Heart right ventricle (tissue), 16 donors: ENCODE data around the gene LDB2. TPM values are rescaled to one million over a fixed set of nuclear protein-coding genes. Genes with fewer than 3 reads are reported as not detected.

Experiments
- ATAC-seq, 8 donors: fragments of 200-7000 bp; cut with Tn5 transposase; one replicate each; pipeline ENCODE4 v1.9.1; 2020; ENCODE audit warnings: mild to moderate bottlenecking in 8 of 8, moderate library complexity in 8 of 8, moderate number of reproducible peaks in 1 of 8
- DNase-seq, 2 donors: peaks; one replicate each; pipeline ENCODE4 v3.0.0-alpha.2; 2020
- H3K27ac ChIP-seq, 10 donors: fragments of 200-600 bp; sonication (generic) in 2 of 10; one replicate each; pipeline versions ENCODE4 v1.5.0 to v1.8.0; 2020 to 2022; ENCODE audit warnings: mild to moderate bottlenecking in 3 of 10
- H3K27me3 ChIP-seq, 7 donors: fragments of 200-600 bp; one replicate each; pipeline ENCODE4 v1.8.0; 2021 to 2022; ENCODE audit warnings: mild to moderate bottlenecking in 2 of 7
- H3K36me3 ChIP-seq, 9 donors: fragments of 200-600 bp; sonication (generic) in 1 of 9; one replicate each; pipeline versions ENCODE4 v1.5.0 to v1.8.0; 2020 to 2022; ENCODE audit warnings: mild to moderate bottlenecking in 2 of 9
- H3K4me1 ChIP-seq, 9 donors: fragments of 200-600 bp; sonication (generic) in 1 of 9; one replicate each; pipeline versions ENCODE4 v1.5.0 to v1.8.0; 2020 to 2022; ENCODE audit warnings: mild to moderate bottlenecking in 4 of 9
- H3K4me3 ChIP-seq, 10 donors: fragments of 200-600 bp; sonication (generic) in 2 of 10; one replicate each; pipeline versions ENCODE4 v1.5.0 to v1.8.0; 2020 to 2022; ENCODE audit warnings: mild to moderate bottlenecking in 7 of 10, moderate library complexity in 2 of 10
- H3K9me3 ChIP-seq, 11 donors: fragments of 200-600 bp in 10 of 11; sonication (generic) in 2 of 11; one replicate each; pipeline versions ENCODE4 v1.5.0 to v1.8.0; 2013 to 2022; ENCODE audit warnings: mild to moderate bottlenecking in 2 of 11, control low read depth in 1 of 11, moderate library complexity in 1 of 11
- WGBS, 2 donors: extraction: QIAGEN DNeasy Blood & Tissue Kit; methylation state at CpG; one replicate each; pipeline ENCODE4 v1.1.7; 2013; ENCODE audit warnings: inconsistent platforms in 1 of 2; 5-methylcytosine and 5-hydroxymethylcytosine counted together
- intact Hi-C, 10 donors: fragments of 100-400 bp; cut with DNase I; formaldehyde crosslinking; loops; one replicate each; pipeline versions ENCODE4 v1.11.1 to v1.14.2; 2022
- polyA plus RNA-seq, 2 donors: library from polyadenylated mRNA; stranded (reverse); fragments of 200-250 nt; gene quantifications; one replicate each; pipeline ENCODE4 v1.2.3, GENCODE V29; 2013
- total RNA-seq, 10 donors: library from RNA; stranded (reverse); fragmentation: NEBNext Ultra II Directional in 3 of 10; extraction: Animal tissue kit (Norgen Biotek cat#: 25700) in 3 of 10; gene quantifications; one replicate each; pipeline versions ENCODE4 v1.2.1 to v1.2.4, GENCODE V29; 2021 to 2023
- TF ChIP-seq, protein P1 (sequence below), 9 donors: fragments of 200-600 bp; sonication (generic) in 2 of 9; IDR thresholded peaks; one replicate each; pipeline versions ENCODE4 v1.5.0 to v1.8.0; 2021 to 2022; ENCODE audit warnings: antibody characterized with exemption in 9 of 9, mild to moderate bottlenecking in 5 of 9, moderate library complexity in 1 of 9
- donor health status: Arrhythmogenic right ventricular cardiomyopathy.
- donor health status: ischemic (EF 13 %, LVEDD 7.1; RV severe dilation, severe dysfunction).
- donor health status: healthy with polysubstance abuse.
- donor health status: DM: no; HTN: yes; CAD: no.
- donor health status: DM: no; HTN: no; CAD: no.
- donor health status: ischemic (EF 25% LVEDD 6.9; RV normal size, moderate dysfunction).
- donor health status: ischemic (EF 25% LVEDD 5.7; RV mildly dilated, moderate dysfunction).
- donor health status: healthy.
- donor health status: DM: yes; HTN: yes; CAD: no.
- donor health status: Ischemic cardiomyopathy.
- donor health status: ischemic (EF 35%, LVEDD 5.7; RV mildly dilated, moderate dysfunction).
- donor health status: nonischemic (EF 11% LVEDD 7.7; RV severe dilation, severe dysfunction).
- donor health status: DM: yes; HTN: yes; CAD: no.
- donor health status: PGD.
- donor health status: ischemic (EF 29% LVEDD 5.4; RV normal size, mild dysfunction).
- donor health status: nonischemic (EF 23%, LVEDD 6.1; RV moderate dilation, normal function).

LDB2 gene
- total and polyA plus RNA-seq, 12 donors = 14.5 to 43.3 (median 23.5) TPM

DNA sequence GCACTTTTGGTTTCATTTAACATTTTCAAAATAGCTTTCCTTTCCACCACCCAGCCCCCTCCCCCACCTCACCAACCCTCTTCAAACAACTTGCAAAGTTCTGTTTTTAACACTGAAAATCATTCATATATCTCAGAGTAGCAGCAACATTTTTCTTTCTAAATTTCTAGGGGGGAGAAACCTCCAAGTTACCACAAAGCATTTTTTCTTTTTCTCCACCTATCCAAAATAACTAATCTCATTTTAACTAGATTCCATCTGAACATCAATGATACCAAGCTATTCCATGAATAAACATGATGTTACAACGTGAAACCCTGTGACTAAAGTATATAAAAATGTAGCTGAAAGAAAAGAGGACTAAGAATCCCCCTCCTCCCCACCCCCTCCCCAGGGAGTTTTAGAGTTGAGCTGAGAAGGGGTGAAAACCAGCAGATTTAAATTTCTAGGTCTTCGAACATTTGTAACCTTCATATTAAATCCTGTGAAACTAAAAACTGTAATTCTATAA lies 5.2 kb downstream of the LDB2 start:
- WGBS, 2 donors = 14% methylated on average over 2 of the region's 2 CpGs
- ATAC-seq (no peak), DNase-seq (no peak)
- intact Hi-C loops = loop anchor here in 2 of 10 donors (10.0 kb wide), 2 partner anchors 78 to 98 kb away; no protein-coding TSS in a partner anchor
- Histone ChIP-seq H3K9me3 (no peaks in the 10 kb centered on the region), H3K27me3 (no peaks in the 10 kb centered on the region), H3K4me1 (peaks cover 0 to 54% (median 30%) of the 10 kb centered on the region in 9 donors), H3K4me3 (peak overlapping the region in 9 of 10 donors; percentile 9 to 69 (median 61)), H3K27ac (peak overlapping the region in 9 of 10 donors; percentile 63 to 86 (median 80)), H3K36me3 (peaks cover 0 to 6% (median 0%) of the 10 kb centered on the region in 9 donors)
- TF ChIP-seq, protein P1, sequence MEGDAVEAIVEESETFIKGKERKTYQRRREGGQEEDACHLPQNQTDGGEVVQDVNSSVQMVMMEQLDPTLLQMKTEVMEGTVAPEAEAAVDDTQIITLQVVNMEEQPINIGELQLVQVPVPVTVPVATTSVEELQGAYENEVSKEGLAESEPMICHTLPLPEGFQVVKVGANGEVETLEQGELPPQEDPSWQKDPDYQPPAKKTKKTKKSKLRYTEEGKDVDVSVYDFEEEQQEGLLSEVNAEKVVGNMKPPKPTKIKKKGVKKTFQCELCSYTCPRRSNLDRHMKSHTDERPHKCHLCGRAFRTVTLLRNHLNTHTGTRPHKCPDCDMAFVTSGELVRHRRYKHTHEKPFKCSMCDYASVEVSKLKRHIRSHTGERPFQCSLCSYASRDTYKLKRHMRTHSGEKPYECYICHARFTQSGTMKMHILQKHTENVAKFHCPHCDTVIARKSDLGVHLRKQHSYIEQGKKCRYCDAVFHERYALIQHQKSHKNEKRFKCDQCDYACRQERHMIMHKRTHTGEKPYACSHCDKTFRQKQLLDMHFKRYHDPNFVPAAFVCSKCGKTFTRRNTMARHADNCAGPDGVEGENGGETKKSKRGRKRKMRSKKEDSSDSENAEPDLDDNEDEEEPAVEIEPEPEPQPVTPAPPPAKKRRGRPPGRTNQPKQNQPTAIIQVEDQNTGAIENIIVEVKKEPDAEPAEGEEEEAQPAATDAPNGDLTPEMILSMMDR (IDR thresholded peaks at IDR 0.05) = no peak

DNA sequence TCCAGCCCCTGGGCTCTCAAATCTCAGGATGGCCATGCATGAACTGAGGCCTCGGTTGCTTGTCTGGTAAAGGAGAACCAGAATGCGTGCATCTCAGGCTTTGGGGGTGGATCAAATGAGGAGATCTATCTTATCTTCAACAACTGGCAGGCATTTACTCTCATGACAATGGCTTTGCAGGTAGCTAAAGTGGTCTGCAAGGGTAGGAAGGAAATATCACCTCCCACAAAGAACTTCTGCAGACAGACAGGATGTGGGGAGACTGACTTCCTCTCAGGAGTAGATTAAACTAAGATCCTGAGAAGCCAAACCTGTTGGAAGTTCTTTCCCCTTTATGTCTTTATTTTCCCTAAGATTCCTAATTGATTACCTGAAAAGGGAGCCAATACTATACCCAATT lies 7.8 kb downstream of the LDB2 start:
- ATAC-seq (peak in 6 of 8 donors; percentile 43 to 69 (median 54)), DNase-seq (no peak)
- H3K9me3 ChIP-seq = no peaks in the 10 kb centered on the region
- no peaks in the 10 kb centered on the region for H3K27me3 ChIP-seq
- peak overlapping the region in 1 of 10 donors; percentile 5 for H3K4me3 ChIP-seq
- 61 to 76% methylated on average over 2 of the region's 2 CpGs for WGBS, 2 donors
- intact Hi-C loops = loop anchor here in 3 of 10 donors (2.0 to 10.0 kb wide), 3 partner anchors 32 to 96 kb away; no protein-coding TSS in a partner anchor
- H3K27ac ChIP-seq = peak overlapping the region; percentile 14 to 86 (median 76)
- peaks cover 0 to 57% (median 30%) of the 10 kb centered on the region in 9 donors for H3K4me1 ChIP-seq
- TF ChIP-seq, protein P1 (IDR thresholded peaks at IDR 0.05) = no peak
- H3K36me3 ChIP-seq = peaks cover 0 to 30% (median 3%) of the 10 kb centered on the region in 9 donors

DNA sequence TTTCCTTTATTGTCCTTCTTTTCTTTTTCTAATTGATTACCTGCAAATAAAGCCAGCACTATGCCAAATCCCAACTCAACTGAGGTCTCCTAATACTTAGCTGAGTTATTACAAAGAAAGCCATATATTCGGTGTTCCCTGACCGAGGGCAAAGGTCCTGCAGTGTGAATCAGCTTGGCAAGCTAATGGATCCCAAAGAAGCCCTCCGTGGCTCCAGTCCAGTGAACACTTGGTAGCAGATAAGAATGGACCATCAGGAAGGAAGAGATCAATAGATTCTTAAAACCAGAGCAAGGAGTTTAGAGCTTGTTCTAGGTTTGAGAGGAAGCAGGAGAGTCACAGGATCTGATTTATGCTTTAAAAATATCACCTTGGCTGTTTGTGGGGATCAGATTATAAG lies 8.5 kb downstream of the LDB2 start:
- TF ChIP-seq, protein P1 (IDR thresholded peaks at IDR 0.05) = no peak
- H3K27me3 ChIP-seq = no peaks in the 10 kb centered on the region
- H3K9me3 ChIP-seq = no peaks in the 10 kb centered on the region
- H3K27ac ChIP-seq = peak overlapping the region; percentile 14 to 86 (median 76)
- ATAC-seq = peak in 4 of 8 donors; percentile 9 to 38 (median 12)
- H3K4me1 ChIP-seq = peaks cover 0 to 57% (median 30%) of the 10 kb centered on the region in 9 donors
- WGBS, 2 donors = 53 to 65% methylated on average over 3 of the region's 3 CpGs
- no peak overlapping the region for H3K4me3 ChIP-seq
- peaks cover 0 to 37% (median 3%) of the 10 kb centered on the region in 9 donors for H3K36me3 ChIP-seq
- DNase-seq = no peak
- intact Hi-C loops = loop anchor here in 3 of 10 donors (2.0 to 10.0 kb wide), 3 partner anchors 31 to 95 kb away; no protein-coding TSS in a partner anchor

DNA sequence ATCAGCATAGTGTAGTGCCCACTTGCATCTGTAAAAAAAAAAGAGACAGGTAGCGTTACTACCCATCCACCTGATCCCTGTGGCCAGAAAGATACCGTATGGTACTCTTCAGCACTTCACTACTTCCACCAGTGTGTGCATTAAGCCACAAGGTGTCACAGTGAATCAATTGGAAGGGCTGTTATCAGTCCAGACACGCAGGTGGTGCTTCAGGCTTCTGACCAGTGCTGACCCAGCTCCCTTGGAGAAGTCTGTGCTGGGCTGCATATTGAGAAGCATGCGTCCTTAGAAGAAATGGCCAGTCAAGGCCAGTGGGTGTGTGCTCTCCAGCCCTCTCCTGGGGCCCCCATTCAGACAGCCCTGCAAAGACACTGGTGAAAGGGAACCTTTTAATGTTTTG lies 10.6 kb downstream of the LDB2 start:
- no peak overlapping the region for H3K4me3 ChIP-seq
- ATAC-seq (peak in 1 of 8 donors; percentile 11), DNase-seq (no peak)
- H3K9me3 ChIP-seq = no peaks in the 10 kb centered on the region
- intact Hi-C loops = no loop called here
- no peaks in the 10 kb centered on the region for H3K27me3 ChIP-seq
- 70 to 79% methylated on average over 4 of the region's 4 CpGs for WGBS, 2 donors
- no peak overlapping the region for H3K27ac ChIP-seq
- TF ChIP-seq, protein P1 (IDR thresholded peaks at IDR 0.05) = no peak
- peaks cover 0 to 45% (median 3%) of the 10 kb centered on the region in 9 donors for H3K36me3 ChIP-seq
- H3K4me1 ChIP-seq = peaks cover 0 to 64% (median 21%) of the 10 kb centered on the region in 9 donors
